ENCODE results near the gene ENDOV. TPM values are rescaled to one million over a fixed set of nuclear protein-coding genes. Genes with fewer than 3 reads are reported as not detected.

ENDOV gene
- total RNA-seq, 1 donor from 2014 or later: 12.9 TPM

GRCh38 chr17:80468781-80469493 is 54.0 kb downstream of the ENDOV start:
- ATAC-seq: no peak

GRCh38 chr17:80469667-80470066 is 54.7 kb downstream of the ENDOV start:
- no peak for ATAC-seq

GRCh38 chr17:80470603-80471002 is 55.6 kb downstream of the ENDOV start:
- ATAC-seq: no peak

- no peak for ATAC-seq
Measured at GRCh38 chr17:80471922-80472321, 57.0 kb downstream of the ENDOV start.

GRCh38 chr17:80472996-80473395 is 58.0 kb downstream of the ENDOV start:
- no peak for ATAC-seq

GRCh38 chr17:80473701-80474100 is 58.7 kb downstream of the ENDOV start:
- ATAC-seq: no peak

GRCh38 chr17:80474231-80474960 is 59.4 kb downstream of the ENDOV start:
- ATAC-seq: no peak

- no peak for ATAC-seq
Measured at GRCh38 chr17:80474961-80475909, 60.3 kb downstream of the ENDOV start.

GRCh38 chr17:80475910-80476876 is 61.2 kb downstream of the ENDOV start, which contains the start of gene NPTX1:
Gene NPTX1 (minus strand): TSS chr17:80476607. CDS start chr17:80476446, 161 bp downstream.
- ATAC-seq: peak; percentile 25

- ATAC-seq: no peak
Measured at GRCh38 chr17:80476877-80477646, 62.1 kb downstream of the ENDOV start.

- ATAC-seq: no peak
Measured at GRCh38 chr17:80477647-80478478, 62.9 kb downstream of the ENDOV start.

GRCh38 chr17:80478487-80479245 is 63.7 kb downstream of the ENDOV start:
- ATAC-seq: no peak

GRCh38 chr17:80479246-80479566 is 64.2 kb downstream of the ENDOV start:
- ATAC-seq: no peak

GRCh38 chr17:80480248-80480647 is 65.3 kb downstream of the ENDOV start:
- ATAC-seq: no peak

- no peak for ATAC-seq
Measured at GRCh38 chr17:80481284-80482057, 66.5 kb downstream of the ENDOV start.

- ATAC-seq: no peak
Measured at GRCh38 chr17:80482058-80482318, 67.0 kb downstream of the ENDOV start.

- ATAC-seq: no peak
Measured at GRCh38 chr17:80482555-80483308, 67.8 kb downstream of the ENDOV start.

- ATAC-seq: no peak
Measured at GRCh38 chr17:80485846-80486245, 70.9 kb downstream of the ENDOV start.
